Fibroblast of the aortic adventitia (primary cell): Measurements from ENCODE around the gene DISP3. TPM values are rescaled to one million over a fixed set of nuclear protein-coding genes. Genes with fewer than 3 reads are reported as not detected.

Experiments used
- DNase-seq: peaks from one replicate; pipeline ENCODE4 v3.0.0-alpha.2; 2010; ENCODE audit warnings: low read depth
- H3K4me3 ChIP-seq: 2 replicates; pipeline ENCODE4 v1.5.1; 2011; ENCODE audit warnings: low read depth, mild to moderate bottlenecking, control low read depth, low read length, moderate library complexity
- CTCF ChIP-seq: IDR thresholded peaks from 2 replicates; pipeline ENCODE4 v1.5.1; 2011; ENCODE audit warnings: mild to moderate bottlenecking, low read length, control low read depth, inconsistent platforms; ENCODE audit not compliant: insufficient read depth
- total RNA-seq: library from RNA; depleted of rRNA; stranded (reverse); fragments of >200 nt; gene quantifications from 2 replicates; pipeline ENCODE4 v1.2.3, GENCODE V29; 2012; ENCODE audit warnings: low replicate concordance

DISP3 gene
- total RNA-seq, 1 donor, result not detected

DNA sequence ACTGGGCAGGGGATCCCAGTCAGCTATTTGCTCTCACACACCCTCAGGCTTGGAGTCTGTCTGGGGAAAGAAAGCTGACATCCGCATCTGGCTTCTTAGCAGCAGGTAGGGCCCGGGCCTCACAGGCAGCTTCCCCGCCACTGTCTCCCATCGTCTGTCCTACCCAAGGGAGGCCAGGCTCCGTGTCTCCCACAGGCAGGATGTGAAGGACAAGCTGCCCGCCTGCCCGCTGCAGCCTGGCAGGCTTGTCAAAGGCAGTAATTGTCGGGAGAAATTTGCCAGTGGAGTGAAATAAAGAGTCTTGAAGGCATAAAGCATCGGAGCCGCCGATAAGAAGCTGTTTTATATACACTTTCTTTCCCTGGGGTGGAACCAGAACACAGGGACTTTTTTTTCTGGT is 44.0 kb upstream of the DISP3 start:
- no peak for TF ChIP-seq CTCF
- H3K4me3 ChIP-seq, result no peak overlapping the region
- no peak for DNase-seq

- DNase-seq, result no peak
- no peak for TF ChIP-seq CTCF
These were observed 40.0 kb upstream of the DISP3 start for GRCh38 chr1:11438996-11439395.

GRCh38 chr1:11441211-11441952 is 37.6 kb upstream of the DISP3 start:
- no peak overlapping the region for H3K4me3 ChIP-seq
- DNase-seq, result no peak
- no peak for TF ChIP-seq CTCF

More at GRCh38 chr1:11438996-11439395, 40.0 kb upstream of the DISP3 start:
- H3K4me3 ChIP-seq, result no peak overlapping the region

GRCh38 chr1:11443043-11443442 is 35.9 kb upstream of the DISP3 start:
- no peak for TF ChIP-seq CTCF
- no peak for DNase-seq
- H3K4me3 ChIP-seq, result no peak overlapping the region

GRCh38 chr1:11443961-11444658 is 34.8 kb upstream of the DISP3 start:
- H3K4me3 ChIP-seq, result no peak overlapping the region
- DNase-seq, result no peak
- TF ChIP-seq CTCF, result no peak

GRCh38 chr1:11444907-11445306 is 34.0 kb upstream of the DISP3 start:
- TF ChIP-seq CTCF, result no peak
- DNase-seq, result no peak
- H3K4me3 ChIP-seq, result no peak overlapping the region

DNA sequence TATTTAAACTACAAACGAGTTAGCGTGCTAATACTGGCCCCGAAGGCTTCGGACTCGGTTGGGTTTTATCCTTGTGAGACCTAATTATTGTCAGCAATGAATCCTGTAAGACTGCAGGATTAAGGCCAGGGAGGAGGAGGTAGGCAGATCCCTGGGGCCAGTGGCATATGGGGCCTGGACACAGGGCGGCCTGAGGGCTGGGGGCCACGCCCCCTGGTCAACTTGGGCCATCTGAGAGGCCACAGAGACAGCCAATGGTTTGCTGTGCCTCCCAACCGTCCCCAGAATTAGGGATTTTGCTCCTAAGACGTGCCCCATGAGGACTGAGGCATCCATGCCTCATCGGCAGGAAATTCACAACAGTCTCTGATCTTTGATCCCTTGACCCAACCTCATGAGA is 31.1 kb upstream of the DISP3 start:
- no peak for TF ChIP-seq CTCF
- DNase-seq, result no peak

More for the DNA sequence above, 31.1 kb upstream of the DISP3 start:
- no peak overlapping the region for H3K4me3 ChIP-seq
